HG03060 (cell line): ENCODE data around the gene WDR53.
A peak's percentile ranks its signal among the peaks of the same experiment; 100 is the strongest.
"Not testable (repeated sequence)": the region's sequence is repeated elsewhere in the genome, so short reads cannot be mapped to it uniquely, and the experiment has no call there.

Source experiments
- ATAC-seq: cut with Tn5 transposase; IDR thresholded peaks from one replicate; pipeline ENCODE4 v1.9.1; 2021; ENCODE audit warnings: low read depth, moderate number of reproducible peaks; ENCODE audit not compliant: unreplicated experiment

The WDR53 gene

GRCh38 chr3:196568246-196569002 lies at the start of gene WDR53, which contains the start of gene FBXO45:
Gene WDR53, minus strand, starts transcription at chr3:196568554. Its CDS starts 7,079 bp downstream, at chr3:196561475.
Gene FBXO45, plus strand, starts transcription at chr3:196568660. Its CDS starts 325 bp downstream, at chr3:196568985.
- ATAC-seq = peak; percentile 88

GRCh38 chr3:196617256-196617655 lies 48.9 kb upstream of the WDR53 start:
- ATAC-seq = no peak

GRCh38 chr3:196615234-196615633 lies 46.9 kb upstream of the WDR53 start:
- not testable (repeated sequence) for ATAC-seq

GRCh38 chr3:196611761-196612483 lies 43.6 kb upstream of the WDR53 start:
- ATAC-seq = no peak

- no peak for ATAC-seq
Observed at GRCh38 chr3:196609805-196610515, 41.6 kb upstream of the WDR53 start.

- no peak for ATAC-seq
Observed at GRCh38 chr3:196609343-196609775, 41.0 kb upstream of the WDR53 start.

GRCh38 chr3:196608693-196609092 lies 40.3 kb upstream of the WDR53 start:
- ATAC-seq = no peak

GRCh38 chr3:196604548-196604947 lies 36.2 kb upstream of the WDR53 start:
- ATAC-seq = no peak

GRCh38 chr3:196603683-196604082 lies 35.3 kb upstream of the WDR53 start:
- no peak for ATAC-seq

- no peak for ATAC-seq
Observed at GRCh38 chr3:196602673-196603072, 34.3 kb upstream of the WDR53 start.

- ATAC-seq = no peak
Observed at GRCh38 chr3:196600359-196600758, 32.0 kb upstream of the WDR53 start.

- no peak for ATAC-seq
Observed at GRCh38 chr3:196599734-196600128, 31.4 kb upstream of the WDR53 start.

GRCh38 chr3:196597971-196598733 lies 29.8 kb upstream of the WDR53 start:
- not testable (repeated sequence) for ATAC-seq

- ATAC-seq = no peak
Observed at GRCh38 chr3:196596355-196596754, 28.0 kb upstream of the WDR53 start.

- no peak for ATAC-seq
Observed at GRCh38 chr3:196590279-196590678, 21.9 kb upstream of the WDR53 start.

- ATAC-seq = no peak
Observed at GRCh38 chr3:196585044-196585757, 16.8 kb upstream of the WDR53 start.

- ATAC-seq = no peak
Observed at GRCh38 chr3:196572389-196572788, 4.0 kb upstream of the WDR53 start.

GRCh38 chr3:196570332-196570731 lies 2.0 kb upstream of the WDR53 start:
- not testable (repeated sequence) for ATAC-seq

GRCh38 chr3:196569003-196569516 lies 706 bp upstream of the WDR53 start:
- ATAC-seq = peak; percentile 24
